Astrocyte of the cerebellum (primary cell): Measurements from ENCODE around the gene CCDC136.

ENCODE experiments used
- DNase-seq: peaks from one replicate; pipeline ENCODE4 v3.0.0-alpha.2; 2011; ENCODE audit warnings: low read depth
- H3K4me3 ChIP-seq: 2 replicates; pipeline ENCODE4 v1.5.1; 2011; ENCODE audit warnings: mild to moderate bottlenecking, low read depth, low read length, moderate library complexity
- in situ Hi-C: cut with HindIII; loops from 2 replicates; pipeline ENCODE4 v1.10.0; 2017; ENCODE audit warnings: low sequenced_read_pairs
- TF ChIP-seq, protein P1 (sequence below): IDR thresholded peaks from 2 replicates; pipeline ENCODE4 v1.5.1; 2012; ENCODE audit warnings: low read length, low read depth, moderate library complexity, mild to moderate bottlenecking; ENCODE audit errors: missing control alignments

The CCDC136 gene

DNA sequence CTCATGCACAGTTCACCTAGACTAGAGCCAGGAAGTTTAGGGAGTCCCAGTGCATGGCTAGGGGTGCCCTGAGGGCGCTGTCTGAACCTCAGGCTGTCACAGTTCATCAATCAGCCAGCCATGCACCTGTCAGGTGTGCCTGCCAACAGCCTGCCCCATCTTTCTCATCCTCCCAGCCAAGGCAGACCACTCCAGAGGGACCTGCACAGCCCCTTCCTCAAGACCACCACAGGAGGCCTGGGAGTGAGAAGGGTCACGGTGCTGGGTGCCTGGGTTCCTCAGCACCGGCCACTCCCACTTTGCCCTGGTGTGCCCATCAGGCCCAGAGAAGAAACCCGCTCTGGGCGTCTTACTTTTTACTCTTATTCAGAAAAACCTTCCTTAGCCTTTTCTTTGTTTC lies 79.3 kb downstream of the CCDC136 start:
- in situ Hi-C loops = no loop called here
- DNase-seq = no peak
- no peak overlapping the region for H3K4me3 ChIP-seq
- TF ChIP-seq, protein P1, sequence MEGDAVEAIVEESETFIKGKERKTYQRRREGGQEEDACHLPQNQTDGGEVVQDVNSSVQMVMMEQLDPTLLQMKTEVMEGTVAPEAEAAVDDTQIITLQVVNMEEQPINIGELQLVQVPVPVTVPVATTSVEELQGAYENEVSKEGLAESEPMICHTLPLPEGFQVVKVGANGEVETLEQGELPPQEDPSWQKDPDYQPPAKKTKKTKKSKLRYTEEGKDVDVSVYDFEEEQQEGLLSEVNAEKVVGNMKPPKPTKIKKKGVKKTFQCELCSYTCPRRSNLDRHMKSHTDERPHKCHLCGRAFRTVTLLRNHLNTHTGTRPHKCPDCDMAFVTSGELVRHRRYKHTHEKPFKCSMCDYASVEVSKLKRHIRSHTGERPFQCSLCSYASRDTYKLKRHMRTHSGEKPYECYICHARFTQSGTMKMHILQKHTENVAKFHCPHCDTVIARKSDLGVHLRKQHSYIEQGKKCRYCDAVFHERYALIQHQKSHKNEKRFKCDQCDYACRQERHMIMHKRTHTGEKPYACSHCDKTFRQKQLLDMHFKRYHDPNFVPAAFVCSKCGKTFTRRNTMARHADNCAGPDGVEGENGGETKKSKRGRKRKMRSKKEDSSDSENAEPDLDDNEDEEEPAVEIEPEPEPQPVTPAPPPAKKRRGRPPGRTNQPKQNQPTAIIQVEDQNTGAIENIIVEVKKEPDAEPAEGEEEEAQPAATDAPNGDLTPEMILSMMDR = no peak
